NCI-H187 (cell line): Measurements from ENCODE around the gene ZNF496.
"Not testable (repeated sequence)": the region's sequence is repeated elsewhere in the genome, so short reads cannot be mapped to it uniquely, and the experiment has no call there.

Experiments used
- DNase-seq, 2 experiments: peaks; one replicate each; lab custom pipeline; 2025; lab: John Stamatoyannopoulos, UW

Gene ZNF496

GRCh38 chr1:247291833-247292561, 39.7 kb downstream of the ZNF496 start:
- DNase-seq = no peak

GRCh38 chr1:247291161-247291560, 40.5 kb downstream of the ZNF496 start:
- DNase-seq = no peak

- DNase-seq = no peak
These were observed 41.1 kb downstream of the ZNF496 start for GRCh38 chr1:247290576-247290975.

- DNase-seq = not testable (repeated sequence)
These were observed 42.3 kb downstream of the ZNF496 start for GRCh38 chr1:247289274-247289892.

GRCh38 chr1:247288341-247288740, 43.3 kb downstream of the ZNF496 start:
- no peak for DNase-seq

GRCh38 chr1:247287460-247287859, 44.2 kb downstream of the ZNF496 start:
- no peak for DNase-seq

GRCh38 chr1:247286134-247286670, 45.5 kb downstream of the ZNF496 start:
- DNase-seq = no peak

GRCh38 chr1:247281001-247281574, 50.6 kb downstream of the ZNF496 start:
- DNase-seq = no peak

- no peak for DNase-seq
These were observed 54.5 kb downstream of the ZNF496 start for GRCh38 chr1:247277191-247277590.

- no peak for DNase-seq
These were observed 56.9 kb downstream of the ZNF496 start for GRCh38 chr1:247274605-247275256.

- no peak for DNase-seq
These were observed 58.7 kb downstream of the ZNF496 start for GRCh38 chr1:247273013-247273412.

- no peak for DNase-seq
These were observed 61.7 kb downstream of the ZNF496 start for GRCh38 chr1:247270003-247270402.

GRCh38 chr1:247269133-247269532, 62.5 kb downstream of the ZNF496 start:
- no peak for DNase-seq

GRCh38 chr1:247268390-247269045, 63.1 kb downstream of the ZNF496 start:
- DNase-seq = no peak

- DNase-seq = no peak
These were observed 65.6 kb downstream of the ZNF496 start for GRCh38 chr1:247266053-247266452.

- not testable (repeated sequence) for DNase-seq
These were observed 75.9 kb downstream of the ZNF496 start, which contains the start of gene VN1R5 for GRCh38 chr1:247255772-247256171. Gene VN1R5 (plus strand): TSS chr1:247256072.

GRCh38 chr1:247247568-247247967, 84.1 kb downstream of the ZNF496 start:
- DNase-seq = no peak
